Stimulated activated CD4-positive, alpha-beta T cell treated with anti-CD3 and anti-CD28 coated beads, TNF-alpha, amount 100 ng/mL, for 4 hours (primary cell): ENCODE results near the gene KLK4.

Experiments used
- DNase-seq, 3 experiments: peaks; one replicate each; pipeline ENCODE4 v3.0.0-alpha.2; 2020; ENCODE audit warnings: low read depth in 3 of 3

KLK4 gene

GRCh38 chr19:50911206-50912101 lies at the start of gene KLK4:
Gene KLK4, minus strand, starts transcription at chr19:50911395. Its CDS starts 657 bp downstream, at chr19:50910738.
- DNase-seq: no peak

GRCh38 chr19:50959731-50960500 lies 48.7 kb upstream of the KLK4 start:
- DNase-seq: no peak

GRCh38 chr19:50957587-50957986 lies 46.4 kb upstream of the KLK4 start:
- no peak for DNase-seq

GRCh38 chr19:50952910-50953309 lies 41.7 kb upstream of the KLK4 start, which contains the start of gene KLK5:
Gene KLK5, minus strand, starts transcription at chr19:50953038. Its CDS starts 381 bp downstream, at chr19:50952657.
- no peak for DNase-seq

GRCh38 chr19:50949861-50950260 lies 38.7 kb upstream of the KLK4 start:
- no peak for DNase-seq

GRCh38 chr19:50947123-50947522 lies 35.9 kb upstream of the KLK4 start:
- DNase-seq: no peak

- no peak for DNase-seq
Measured at GRCh38 chr19:50944795-50945194, 33.6 kb upstream of the KLK4 start.

GRCh38 chr19:50943074-50943828 lies 32.1 kb upstream of the KLK4 start:
- no peak for DNase-seq

GRCh38 chr19:50939596-50939995 lies 28.4 kb upstream of the KLK4 start:
- no peak for DNase-seq

- no peak for DNase-seq
Measured at GRCh38 chr19:50933640-50934039, 22.4 kb upstream of the KLK4 start.

- DNase-seq: no peak
Measured at GRCh38 chr19:50932690-50933083, 21.5 kb upstream of the KLK4 start.

- DNase-seq: no peak
Measured at GRCh38 chr19:50932018-50932689, 21.0 kb upstream of the KLK4 start.

GRCh38 chr19:50931023-50931422 lies 19.8 kb upstream of the KLK4 start:
- no peak for DNase-seq

GRCh38 chr19:50928831-50929230 lies 17.6 kb upstream of the KLK4 start:
- no peak for DNase-seq

- no peak for DNase-seq
Measured at GRCh38 chr19:50926144-50926543, 14.9 kb upstream of the KLK4 start.

GRCh38 chr19:50925734-50926133 lies 14.5 kb upstream of the KLK4 start:
- DNase-seq: no peak

- DNase-seq: no peak
Measured at GRCh38 chr19:50924586-50924985, 13.4 kb upstream of the KLK4 start.

GRCh38 chr19:50922317-50922853 lies 11.2 kb upstream of the KLK4 start:
- DNase-seq: peak; percentile 41 to 57 (median 50)

- DNase-seq: no peak
Measured at GRCh38 chr19:50921426-50922316, 10.5 kb upstream of the KLK4 start.

- DNase-seq: no peak
Measured at GRCh38 chr19:50916069-50916468, 4.9 kb upstream of the KLK4 start.
